Ramos (cell line): ENCODE measurements around the gene FGF5.

Experiments
- in situ Hi-C: fragments of 300-500 bp; cut with MboI; formaldehyde crosslinking; loops from one replicate; pipeline ENCODE4 v1.14.3; 2022; ENCODE audit warnings: low sequenced_read_pairs; ENCODE audit not compliant: unreplicated experiment

Gene FGF5

DNA sequence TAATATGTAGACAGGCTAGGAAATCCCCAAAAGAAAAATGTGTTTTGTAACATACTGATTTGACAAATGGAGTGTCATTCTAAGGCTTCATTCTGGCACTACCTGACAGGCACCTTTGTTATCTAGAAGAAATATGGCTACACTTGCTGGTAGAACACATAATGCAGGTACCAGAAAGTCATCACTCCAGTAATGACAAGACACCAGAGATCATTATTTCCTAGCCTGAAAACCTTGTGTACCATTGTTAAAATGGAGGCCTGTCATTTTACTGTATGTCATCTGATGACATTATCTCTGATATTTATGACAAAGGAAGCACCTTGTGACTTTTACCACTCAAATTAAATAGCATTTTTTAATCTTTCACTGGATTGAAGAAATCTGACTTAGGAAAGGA lies 13.5 kb upstream of the FGF5 start:
- in situ Hi-C loops, result no loop called here

DNA sequence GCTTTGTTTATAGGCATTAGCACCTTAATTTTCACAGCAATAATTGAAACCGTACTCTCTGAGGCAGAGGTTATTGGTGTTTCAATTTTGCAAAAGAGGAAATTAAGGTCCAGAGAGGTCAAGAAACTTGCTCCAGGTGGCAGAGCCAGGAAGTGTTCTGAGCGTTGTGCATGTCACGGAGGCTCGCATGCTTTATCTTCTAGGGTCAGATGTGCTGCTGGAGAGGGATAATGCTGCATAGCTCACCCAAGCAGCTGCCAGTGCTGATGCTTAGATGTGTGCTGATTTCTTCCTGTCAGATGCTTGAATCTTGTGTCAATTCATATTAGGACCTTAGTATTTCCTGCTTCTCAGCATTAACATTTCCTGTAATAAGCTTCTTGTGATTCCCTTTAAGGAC lies 13.0 kb upstream of the FGF5 start:
- in situ Hi-C loops, result no loop called here

DNA sequence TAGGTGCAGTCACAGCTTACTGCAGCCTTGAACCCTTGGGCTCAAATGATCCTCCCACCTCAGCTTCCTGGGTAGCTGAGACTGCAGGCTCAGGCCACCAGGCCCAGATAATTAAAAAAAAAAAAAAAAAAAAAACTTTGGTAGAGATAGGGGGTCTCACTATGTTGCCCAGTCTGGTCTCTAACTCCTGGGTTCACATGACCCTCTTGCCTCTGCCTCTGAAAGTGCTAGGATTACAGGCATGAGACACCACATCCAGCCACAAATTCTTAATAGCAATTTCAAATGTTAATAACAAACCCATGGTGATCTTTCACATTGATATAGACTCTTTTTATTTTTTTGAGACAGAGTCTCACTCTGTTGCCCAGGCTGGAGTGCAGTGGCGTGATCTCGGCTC lies 12.3 kb upstream of the FGF5 start:
- in situ Hi-C loops, result no loop called here

DNA sequence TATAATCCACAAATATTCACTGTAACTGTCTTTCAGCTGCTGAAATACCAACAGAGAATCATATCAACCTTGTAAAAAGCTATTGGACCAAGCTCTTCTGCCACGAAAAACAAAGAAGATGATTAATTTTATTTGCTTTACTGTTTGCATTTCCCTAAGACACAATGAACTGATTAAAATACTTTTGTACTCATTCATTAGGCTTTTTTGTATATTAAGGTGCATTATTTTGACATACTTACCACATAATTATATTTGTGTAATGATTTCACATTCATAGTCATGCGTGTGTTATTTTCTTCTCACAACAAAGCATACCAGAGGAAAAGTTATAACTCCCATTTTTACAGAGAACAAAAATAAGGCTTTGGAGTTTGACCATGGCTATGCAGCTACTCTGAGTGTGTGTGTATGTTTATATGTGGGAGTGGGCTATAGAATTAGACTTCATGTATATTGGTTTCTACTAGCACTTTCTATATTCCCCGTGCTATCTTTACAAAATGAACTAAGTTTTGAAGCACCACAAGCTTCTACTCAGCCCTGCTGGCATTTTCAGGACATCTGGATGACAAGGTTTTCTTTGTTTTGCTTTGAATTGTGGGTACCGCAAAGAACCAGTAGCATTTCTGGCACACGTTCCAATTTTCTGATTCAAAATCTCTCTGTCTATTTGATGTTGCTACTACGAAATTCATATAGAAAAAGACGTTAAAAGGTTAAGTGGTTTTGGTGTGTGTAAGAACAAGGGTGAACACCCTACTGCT lies 11.0 kb upstream of the FGF5 start:
- in situ Hi-C loops, result no loop called here

DNA sequence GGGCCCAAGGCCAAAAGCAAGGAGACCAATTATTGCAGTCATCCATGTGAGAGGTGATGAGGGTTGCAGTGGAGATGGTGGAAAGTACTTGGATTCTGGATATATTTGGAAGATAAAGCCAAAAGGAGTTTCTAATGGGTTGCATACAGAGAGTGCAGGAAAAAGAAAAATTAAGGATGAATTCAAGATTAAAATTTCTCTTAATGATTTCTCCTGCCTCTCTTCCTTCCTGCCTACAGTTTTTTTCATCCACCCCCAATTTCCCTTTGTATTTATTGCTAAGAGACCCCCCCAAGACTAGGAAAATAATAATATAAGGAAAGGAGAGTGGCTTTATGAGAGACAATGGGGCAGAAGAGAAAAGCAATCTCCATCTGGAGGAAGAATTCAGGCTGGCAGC lies 8.6 kb upstream of the FGF5 start:
- in situ Hi-C loops, result no loop called here

DNA sequence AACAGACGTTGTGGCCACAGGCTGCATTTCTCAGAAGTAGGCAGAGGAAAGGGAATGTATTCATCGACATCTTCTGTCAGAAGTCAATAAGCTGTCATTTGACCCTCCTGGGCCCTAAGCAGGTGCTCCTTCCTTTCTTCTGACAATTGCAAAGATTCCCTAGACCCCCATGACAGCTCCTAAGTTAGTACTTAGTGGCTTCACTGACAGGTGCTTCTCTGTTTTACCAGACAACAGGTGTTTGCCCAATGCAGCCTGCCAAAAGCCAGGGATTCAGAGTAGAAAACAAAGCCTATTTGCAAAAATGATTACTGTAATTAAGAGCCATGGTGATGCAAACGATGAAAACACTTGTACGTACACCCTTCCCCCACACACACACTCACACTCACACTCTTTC lies 7.5 kb upstream of the FGF5 start:
- in situ Hi-C loops, result no loop called here

DNA sequence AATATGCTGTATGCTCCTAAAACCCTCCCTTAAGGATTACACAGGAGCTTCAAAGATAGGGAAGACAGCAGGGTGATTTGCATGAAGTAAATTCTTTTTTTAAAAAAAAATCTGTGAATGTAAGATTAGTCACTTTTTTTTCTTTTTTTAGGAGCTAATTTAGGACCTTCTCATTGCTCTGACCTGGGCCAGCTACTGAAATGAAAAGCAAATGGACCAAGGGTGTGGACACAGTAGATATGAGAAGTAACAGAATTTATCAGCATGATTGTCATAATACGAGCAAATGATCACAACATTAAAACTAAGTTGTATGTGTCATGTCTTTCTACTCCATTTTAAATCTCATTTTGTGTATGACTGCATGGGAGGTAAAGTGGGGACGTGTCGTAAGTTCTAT lies 6.6 kb upstream of the FGF5 start:
- in situ Hi-C loops, result no loop called here

DNA sequence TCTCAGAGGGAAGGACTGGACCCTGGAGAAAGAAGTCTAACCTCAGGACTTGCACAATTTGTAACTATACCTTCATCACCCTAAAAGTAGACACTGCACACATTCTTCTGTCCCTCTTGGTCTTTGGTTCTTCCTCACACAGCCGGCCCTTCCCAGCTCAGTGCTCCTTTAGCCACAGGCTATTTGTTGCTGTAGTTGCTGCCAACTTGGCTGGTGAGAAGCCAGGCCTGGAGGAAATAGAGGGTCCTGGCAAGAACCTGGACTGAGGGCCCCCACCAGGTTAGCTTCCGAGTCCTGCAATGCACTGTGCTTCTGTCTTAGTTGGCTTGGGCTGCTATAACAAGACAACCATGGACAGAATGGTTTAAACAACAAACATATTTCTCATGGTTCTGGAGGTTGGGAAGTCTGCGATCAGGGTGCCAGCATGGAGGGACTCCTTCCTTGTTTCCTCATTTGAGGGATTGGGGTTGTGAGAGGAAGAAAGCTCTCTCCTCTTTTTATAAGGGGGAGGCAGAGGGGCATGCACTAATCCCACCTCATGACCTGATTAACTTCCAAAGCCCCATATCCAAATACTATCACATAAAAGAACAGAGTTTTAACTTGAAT lies 4.4 kb upstream of the FGF5 start:
- in situ Hi-C loops, result no loop called here

DNA sequence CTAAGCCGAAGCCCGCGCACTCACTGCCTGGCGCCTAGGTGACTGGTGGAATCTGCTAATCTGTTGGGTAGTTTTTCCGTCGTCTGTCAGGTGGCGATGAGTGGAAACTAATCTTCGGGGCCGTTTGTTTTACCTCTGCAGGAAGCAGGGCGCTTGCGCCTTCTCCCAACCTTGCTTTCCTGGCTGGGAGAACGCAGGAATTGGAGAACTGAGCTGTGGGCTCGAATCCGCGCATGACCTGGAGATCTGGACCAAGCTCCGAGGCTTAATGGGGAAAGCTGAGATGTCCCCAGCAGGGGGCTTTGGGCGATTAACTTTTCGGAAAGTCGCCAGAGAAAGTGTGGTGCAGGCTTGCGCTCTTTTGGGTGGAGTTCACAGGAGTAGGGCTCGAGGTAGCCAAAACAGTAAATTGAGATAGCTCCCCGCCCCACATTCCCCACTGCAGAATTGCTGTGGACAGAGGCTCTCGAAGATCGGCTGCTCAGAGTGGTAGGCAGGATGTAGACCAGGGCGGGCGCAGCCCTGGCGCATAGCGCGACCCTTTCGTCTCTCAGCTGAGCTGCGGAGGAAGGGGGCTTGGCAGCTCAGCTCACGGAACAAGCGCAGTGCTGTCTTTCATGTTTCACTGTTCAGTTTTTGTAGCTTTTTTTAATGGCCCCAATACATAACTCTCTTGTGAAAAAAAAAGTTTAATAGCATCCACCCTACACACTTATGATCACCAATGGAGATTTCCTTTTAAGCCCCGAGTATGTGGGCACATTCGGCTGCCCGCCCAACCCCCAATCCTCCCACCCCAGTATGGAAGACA lies 2.7 kb upstream of the FGF5 start:
- in situ Hi-C loops, result no loop called here

DNA sequence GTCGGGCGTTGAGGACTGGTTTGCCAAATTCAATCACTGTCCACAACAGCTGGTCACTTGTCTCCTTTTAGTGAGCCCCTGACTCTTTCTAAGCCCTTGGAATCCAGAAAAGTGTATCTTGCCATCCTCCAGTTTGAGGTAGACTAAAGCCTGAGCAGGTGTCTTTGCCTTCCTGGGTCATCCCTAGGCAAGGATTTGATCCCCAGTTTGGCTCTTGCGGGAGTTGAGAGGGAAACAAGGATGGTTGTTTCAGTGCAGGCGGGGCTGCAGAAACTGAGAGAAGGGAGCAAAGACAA lies 2.2 kb upstream of the FGF5 start:
- in situ Hi-C loops, result no loop called here

DNA sequence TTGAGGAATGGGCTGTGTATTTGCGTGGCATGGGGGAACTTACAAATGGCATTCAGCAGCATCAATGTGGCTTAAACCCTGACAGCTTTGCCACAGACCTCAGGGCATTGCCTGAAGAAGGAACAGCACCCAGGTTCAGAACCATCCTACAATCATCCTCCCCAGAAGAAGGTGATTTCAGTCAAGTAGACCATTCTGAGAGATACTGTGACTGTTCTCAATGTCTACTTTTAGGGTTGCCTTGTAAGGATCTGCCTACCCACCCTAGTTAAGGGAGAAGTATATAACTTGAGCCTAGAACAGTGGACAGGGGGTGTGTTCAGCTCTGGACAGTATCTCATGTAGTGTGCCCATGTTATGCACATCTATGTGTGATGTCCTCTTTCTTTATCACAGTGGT lies 1.6 kb upstream of the FGF5 start:
- in situ Hi-C loops, result no loop called here

DNA sequence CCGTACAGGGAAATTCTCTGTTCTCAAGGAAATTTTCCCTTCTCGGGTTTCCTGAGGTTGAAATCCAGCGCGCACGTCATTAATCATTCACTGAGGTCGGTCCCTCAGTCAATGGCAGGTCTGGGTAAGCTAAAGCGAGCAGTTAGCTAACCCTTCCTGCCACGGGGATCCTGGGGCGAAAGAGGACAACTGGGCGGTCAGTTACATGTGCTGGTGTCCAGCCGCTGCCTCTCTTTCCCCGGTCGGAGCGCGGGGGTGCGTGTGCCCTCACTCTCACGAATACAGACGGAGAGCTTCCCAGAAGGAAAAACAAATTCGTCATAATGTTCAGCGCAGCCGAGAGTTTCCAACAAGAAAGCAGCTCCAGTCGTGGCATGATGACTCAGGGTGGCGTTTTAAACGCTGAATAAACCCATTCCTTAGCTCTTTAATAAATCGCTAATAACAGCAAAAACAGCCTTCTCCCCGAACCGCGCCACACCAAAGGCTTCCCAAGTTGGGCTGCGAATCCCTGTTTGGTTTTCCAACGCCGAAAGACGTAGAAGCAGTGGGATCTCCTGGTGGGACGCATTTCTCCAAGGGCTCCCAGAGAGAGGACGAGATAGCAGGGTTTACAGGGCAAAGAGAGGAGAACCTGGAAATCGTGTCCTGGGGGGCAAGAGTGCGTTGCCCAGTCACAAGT lies 752 bp upstream of the FGF5 start:
- in situ Hi-C loops, result no loop called here

DNA sequence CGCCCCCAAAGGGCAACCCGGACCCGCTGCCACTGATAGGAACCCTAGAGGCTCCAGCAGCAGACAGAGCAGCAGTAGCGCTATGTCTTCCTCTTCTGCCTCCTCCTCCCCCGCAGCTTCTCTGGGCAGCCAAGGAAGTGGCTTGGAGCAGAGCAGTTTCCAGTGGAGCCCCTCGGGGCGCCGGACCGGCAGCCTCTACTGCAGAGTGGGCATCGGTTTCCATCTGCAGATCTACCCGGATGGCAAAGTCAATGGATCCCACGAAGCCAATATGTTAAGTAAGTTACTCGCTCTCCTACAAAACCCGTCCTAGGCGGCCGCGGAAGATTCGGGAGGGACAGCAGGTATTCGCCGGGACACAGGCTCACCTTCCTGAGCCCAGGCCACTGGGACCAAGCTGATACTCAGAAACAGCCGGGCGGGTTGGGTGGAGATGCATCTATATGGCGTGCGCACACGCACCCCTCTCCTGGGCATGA lies 477 bp downstream of the FGF5 start:
- in situ Hi-C loops, result no loop called here

DNA sequence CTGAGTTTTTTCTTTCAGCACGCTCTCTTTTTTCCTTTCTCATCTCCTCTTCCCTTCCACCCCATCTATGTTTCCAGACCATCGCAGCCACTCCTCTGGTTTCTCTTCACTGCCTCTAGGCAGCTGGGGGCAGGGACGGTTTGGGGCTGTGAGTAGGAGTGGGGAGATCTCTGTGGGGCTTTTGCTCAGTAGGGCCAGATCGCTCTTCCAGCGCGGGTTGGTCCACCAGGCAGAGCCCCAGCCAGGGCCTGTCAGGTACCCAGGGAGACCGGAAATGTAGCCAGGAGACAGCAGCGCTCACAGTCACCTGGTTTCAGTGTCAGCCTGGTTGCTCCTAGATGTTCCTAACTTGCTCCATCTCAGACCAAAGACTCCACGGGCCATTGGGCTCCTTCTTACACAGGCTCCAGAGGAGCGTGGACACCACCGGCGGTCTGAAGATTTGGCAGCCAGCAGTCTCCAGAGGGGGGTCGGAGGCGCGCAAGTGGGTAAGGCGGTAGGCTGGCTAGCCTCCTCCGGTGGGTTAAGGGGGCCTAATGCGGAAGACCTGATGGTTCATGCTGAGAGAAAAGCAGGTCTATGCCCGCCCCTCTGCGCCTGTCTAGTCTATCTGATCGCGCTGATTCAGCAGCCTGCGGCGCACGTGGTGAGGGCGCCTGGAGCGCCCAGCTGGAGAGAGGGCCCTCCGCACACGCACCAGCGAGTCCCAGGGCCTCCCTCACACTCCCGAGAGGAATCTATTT lies 1.8 kb downstream of the FGF5 start:
- in situ Hi-C loops, result no loop called here

DNA sequence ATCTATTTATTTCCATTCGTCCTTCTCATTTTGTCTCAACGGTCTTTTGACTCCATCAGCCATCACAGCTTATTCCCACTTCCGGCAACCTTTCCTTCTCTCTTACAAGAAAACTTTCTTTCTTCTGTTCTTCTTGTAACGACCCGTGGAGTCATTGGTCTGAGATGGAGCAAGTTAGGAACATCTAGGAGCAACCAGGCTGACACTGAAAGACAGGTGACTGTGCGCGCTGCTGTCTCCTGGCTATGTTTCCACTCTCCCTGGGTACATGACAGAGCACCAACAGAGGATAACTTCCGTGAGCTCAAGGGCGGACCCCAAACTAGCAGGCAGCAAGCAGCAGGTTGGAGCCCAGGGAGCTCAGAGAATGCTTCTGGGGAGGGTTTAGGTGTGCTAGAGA lies 2.5 kb downstream of the FGF5 start:
- in situ Hi-C loops, result no loop called here

DNA sequence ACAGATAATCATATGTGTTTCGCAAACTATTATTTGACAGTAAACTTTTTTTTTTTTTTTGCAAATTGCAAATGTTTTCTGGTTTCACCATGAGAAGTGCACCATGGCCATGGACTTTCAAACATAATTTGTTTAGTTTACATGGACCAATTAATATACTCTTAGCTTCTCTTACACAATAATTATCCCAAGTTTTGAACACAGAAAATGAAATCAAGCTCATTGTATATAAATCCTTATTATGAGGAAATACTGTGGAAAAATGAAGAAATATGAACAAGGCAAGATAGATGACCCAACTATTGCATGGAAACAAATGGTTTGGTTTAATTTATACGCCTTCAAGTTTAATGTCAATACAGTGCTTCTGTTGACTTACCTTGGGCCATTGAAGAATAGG lies 3.9 kb downstream of the FGF5 start:
- in situ Hi-C loops, result no loop called here

DNA sequence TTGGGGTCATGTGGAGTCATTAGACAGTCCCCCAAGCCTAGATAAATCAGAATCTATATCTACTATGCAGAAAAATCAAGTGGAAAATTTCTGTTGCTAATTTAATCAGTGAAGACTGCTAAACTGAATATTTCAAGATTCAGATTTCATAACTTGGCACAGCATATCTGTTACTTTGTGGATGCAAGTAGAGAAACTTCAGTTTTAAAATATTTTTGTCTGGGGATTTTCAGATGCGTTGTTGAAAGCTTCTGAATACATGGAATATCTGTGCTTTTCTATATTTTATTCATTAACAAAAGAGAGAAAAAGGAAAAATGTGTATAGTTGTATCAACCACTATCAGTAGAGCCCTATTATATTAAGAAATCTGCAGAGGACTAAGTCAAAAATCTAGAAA lies 4.4 kb downstream of the FGF5 start:
- in situ Hi-C loops, result no loop called here

DNA sequence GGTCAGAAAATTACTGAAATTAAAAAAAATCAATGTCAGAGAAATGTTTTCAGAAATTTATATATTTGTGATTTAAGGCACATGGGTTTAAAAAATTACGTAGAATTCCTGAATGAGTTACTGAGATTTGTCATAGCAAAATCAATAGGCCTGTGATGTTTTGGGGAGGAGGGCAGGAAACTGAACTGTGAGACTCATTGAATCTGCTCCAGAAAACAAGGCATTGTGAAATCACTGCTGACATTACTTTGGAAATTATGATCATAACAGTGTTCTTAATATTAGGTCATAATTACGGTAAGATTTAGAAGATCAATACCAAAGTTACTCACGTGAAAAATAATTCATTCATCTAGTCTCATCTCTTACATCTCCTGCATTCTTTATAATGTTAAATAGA lies 5.3 kb downstream of the FGF5 start:
- in situ Hi-C loops, result no loop called here

DNA sequence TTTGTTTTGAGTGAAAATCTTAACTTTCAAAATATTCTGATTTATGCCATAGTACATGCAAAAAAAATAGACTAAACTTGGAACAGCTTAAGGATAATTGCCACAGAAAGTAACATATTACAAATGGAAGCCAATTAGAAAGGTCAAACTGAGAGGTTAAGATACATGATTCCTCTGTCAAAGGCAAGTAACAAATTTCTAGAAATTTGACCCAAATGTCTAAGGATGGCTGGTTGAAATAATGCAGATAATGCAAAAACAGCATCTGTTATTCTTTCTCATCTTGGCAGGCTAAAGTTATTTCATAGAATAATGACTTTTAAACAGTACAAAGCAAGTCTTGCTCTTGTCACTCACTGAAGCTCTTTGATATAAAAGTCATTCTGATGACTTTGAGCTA lies 10.5 kb downstream of the FGF5 start:
- in situ Hi-C loops, result no loop called here

DNA sequence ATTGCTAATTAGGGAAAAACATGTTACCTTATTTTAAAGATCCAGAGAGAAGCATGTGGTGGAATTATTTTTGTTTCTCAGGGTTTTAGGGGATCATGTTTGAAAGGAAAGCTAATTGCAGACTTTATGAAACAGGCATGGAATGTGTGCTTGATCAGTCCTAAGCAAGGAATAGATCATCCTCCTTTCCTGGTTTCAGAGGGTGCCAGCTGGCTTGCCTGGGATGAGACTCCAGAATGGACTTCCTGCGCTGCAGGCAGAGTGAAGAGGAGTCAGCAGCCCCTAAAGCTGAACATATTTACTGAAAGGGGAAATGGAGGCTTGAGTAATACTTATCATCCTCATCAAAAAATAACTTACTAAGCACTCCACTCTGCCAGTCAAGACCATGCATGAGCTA lies 13.3 kb downstream of the FGF5 start:
- in situ Hi-C loops, result no loop called here
